Measurements from ENCODE around the gene CD99. TPM values are rescaled to one million over a fixed set of nuclear protein-coding genes. Genes with fewer than 3 reads are reported as not detected.

Gene CD99
- polyA plus RNA-seq, 1 of the 3 experiments (the other 2 are of a cell fraction): 346 TPM

- Histone ChIP-seq H3K27me3 (ENCODE audit: insufficient read depth) (peaks cover 5% of the 10 kb centered on the region), H3K9me2 (no peaks in the 10 kb centered on the region), H3K4me3 (ENCODE audit: low read depth in 2 of 2, low read length in 1 of 2) (no peak overlapping the region), H4K20me1 (ENCODE audit: insufficient read depth) (peaks cover 11% of the 10 kb centered on the region; the same call in 1 of the 2 replicates), H3K9ac (no peak overlapping the region), H3K9me3 (no peaks in the 10 kb centered on the region), H3K79me2 (ENCODE audit: insufficient read depth) (peaks cover 38% of the 10 kb centered on the region), H3K4me2 (no peak overlapping the region), H3K27ac (ENCODE audit: low read depth in 2 of 2, low read length in 1 of 2) (no peak overlapping the region), H3K4me1 (ENCODE audit: control insufficient read depth in 1 of 2, insufficient read depth in 2 of 2, low read depth in 1 of 2, low read length in 1 of 2) (peaks cover 0 to 6% of the 10 kb centered on the region in 2 experiments; a peak in 1 of 4 replicates), H2AFZ (ENCODE audit: low read depth) (no peak overlapping the region), H3K36me3 (replicated peaks in 1 of 2; ENCODE audit: control insufficient read depth in 1 of 2, insufficient read depth in 2 of 2, low read length in 1 of 2) (peaks cover 0 to 21% of the 10 kb centered on the region in 2 experiments), H3F3A (replicated peaks; ENCODE audit: insufficient read depth) (peaks cover 17% of the 10 kb centered on the region)
- no peak for DNase-seq
- TF ChIP-seq JUND (IDR thresholded peaks at IDR 0.05) (no peak), ZBTB33 (IDR thresholded peaks at IDR 0.05; ENCODE audit: borderline replicate concordance, low read depth) (no peak)
- ChIA-PET CTCF (no interaction called here), POLR2A (no interaction called here)
- 69% methylated on average over 11 of the region's 11 CpGs for WGBS (ENCODE audit: low lambda C conversion rate)
Observed at GRCh38 chrX:2715066-2715600, 24.0 kb downstream of the CD99 start.

GRCh38 chrX:2717312-2717711, 26.2 kb downstream of the CD99 start:
- POLR2A ChIA-PET: no interaction called here
- no peak for DNase-seq
- Histone ChIP-seq H3K27ac (ENCODE audit: low read depth in 2 of 2, low read length in 1 of 2) (no peak overlapping the region), H3K4me2 (no peak overlapping the region), H3K9me3 (no peaks in the 10 kb centered on the region), H3K27me3 (ENCODE audit: insufficient read depth) (peaks cover 5% of the 10 kb centered on the region), H3K4me3 (ENCODE audit: low read depth in 2 of 2, low read length in 1 of 2) (no peak overlapping the region), H3K79me2 (ENCODE audit: insufficient read depth) (peaks cover 27% of the 10 kb centered on the region), H3F3A (replicated peaks; ENCODE audit: insufficient read depth) (peaks cover under 1% of the 10 kb centered on the region), H2AFZ (ENCODE audit: low read depth) (no peak overlapping the region), H3K9ac (no peak overlapping the region), H3K9me2 (no peaks in the 10 kb centered on the region), H3K4me1 (ENCODE audit: control insufficient read depth in 1 of 2, insufficient read depth in 2 of 2, low read depth in 1 of 2, low read length in 1 of 2) (no peaks in the 10 kb centered on the region; a peak in 1 of 4 replicates), H3K36me3 (replicated peaks in 1 of 2; ENCODE audit: control insufficient read depth in 1 of 2, insufficient read depth in 2 of 2, low read length in 1 of 2) (peaks cover 0 to 26% of the 10 kb centered on the region in 2 experiments), H4K20me1 (ENCODE audit: insufficient read depth) (peaks cover 11% of the 10 kb centered on the region; the same call in 1 of the 2 replicates)
- WGBS (ENCODE audit: low lambda C conversion rate): 46% methylated on average over 5 of the region's 5 CpGs
- CTCF ChIA-PET: no interaction called here
- no peak for TF ChIP-seq REST (IDR thresholded peaks at IDR 0.05; ENCODE audit: low read depth, low read length)
- TF ChIP-seq IRF3 (IDR thresholded peaks at IDR 0.05; ENCODE audit: low read depth, low read length): no peak
- TF ChIP-seq SIN3A (IDR thresholded peaks at IDR 0.05; ENCODE audit: borderline replicate concordance, low read depth, low read length): no peak
- no peak for TF ChIP-seq FOXM1 (IDR thresholded peaks at IDR 0.05; ENCODE audit: low read depth)
- TF ChIP-seq MEF2A (IDR thresholded peaks at IDR 0.05; ENCODE audit: borderline replicate concordance, low read depth): no peak
- TF ChIP-seq RAD21 (IDR thresholded peaks at IDR 0.05; ENCODE audit: low read length): no peak
- TF ChIP-seq RFX5 (IDR thresholded peaks at IDR 0.05; ENCODE audit: low read length): no peak
- no peak for TF ChIP-seq SMC3 (IDR thresholded peaks at IDR 0.05; ENCODE audit: low read depth, low read length)
